Measurements from ENCODE around the gene ABHD11. TPM values are rescaled to one million over a fixed set of nuclear protein-coding genes. Genes with fewer than 3 reads are reported as not detected.

The ABHD11 gene
- total RNA-seq, 1 donor from 2014 or later, result 33.9 TPM

GRCh38 chr7:73773700-73774517 lies 35.3 kb upstream of the ABHD11 start:
- peaks cover 6% of the 10 kb centered on the region for H3K9me3 Mint-ChIP-seq
- H3K27ac Mint-ChIP-seq, result no peak overlapping the region

GRCh38 chr7:73770860-73771670 lies 32.5 kb upstream of the ABHD11 start:
- peaks cover 36% of the 10 kb centered on the region for H3K27me3 Mint-ChIP-seq (ENCODE audit: low read depth)
- TF ChIP-seq CTCF (IDR thresholded peaks at IDR 0.05; ENCODE audit: unreplicated experiment), result no peak
- H3K9me3 Mint-ChIP-seq, result peaks cover 6% of the 10 kb centered on the region
- peak overlapping the region; percentile 71 for H3K4me3 Mint-ChIP-seq
- no peaks in the 10 kb centered on the region for H3K36me3 Mint-ChIP-seq
- peak overlapping the region; percentile 25 for H3K27ac Mint-ChIP-seq
- DNase-seq (ENCODE audit: low spot score in 2 of 2, unreplicated experiment in 2 of 2), result no peak
- H3K4me1 Mint-ChIP-seq, result peaks cover 6% of the 10 kb centered on the region

More at GRCh38 chr7:73773700-73774517, 35.3 kb upstream of the ABHD11 start:
- no peak for DNase-seq (ENCODE audit: low spot score in 2 of 2, unreplicated experiment in 2 of 2)
- Mint-ChIP-seq H3K36me3 (no peaks in the 10 kb centered on the region), H3K4me1 (peaks cover 6% of the 10 kb centered on the region), H3K27me3 (ENCODE audit: low read depth) (peaks cover 25% of the 10 kb centered on the region), H3K4me3 (no peak overlapping the region)
- TF ChIP-seq CTCF (IDR thresholded peaks at IDR 0.05; ENCODE audit: unreplicated experiment), result no peak

- TF ChIP-seq CTCF (IDR thresholded peaks at IDR 0.05; ENCODE audit: unreplicated experiment), result no peak
- Mint-ChIP-seq H3K4me3 (peak within 1 kb of the TSS; percentile 71), H3K36me3 (no peaks in the 10 kb centered on the region), H3K27ac (peak within 1 kb of the TSS; percentile 25), H3K9me3 (peaks cover 5% of the 10 kb centered on the region), H3K27me3 (ENCODE audit: low read depth) (peaks cover 36% of the 10 kb centered on the region), H3K4me1 (peaks cover 6% of the 10 kb centered on the region)
- DNase-seq (ENCODE audit: low spot score in 2 of 2, unreplicated experiment in 2 of 2), result peak in 1 of 2 experiments; percentile 67
These were observed 31.6 kb upstream of the ABHD11 start, which contains the start of gene CLDN3 for GRCh38 chr7:73770002-73770859. TSS of gene CLDN3 (minus strand) at chr7:73770270. CDS start at chr7:73770049, 221 bp downstream.

- no peak for TF ChIP-seq CTCF (IDR thresholded peaks at IDR 0.05; ENCODE audit: unreplicated experiment)
- peak overlapping the region; percentile 59 for H3K4me3 Mint-ChIP-seq
- no peaks in the 10 kb centered on the region for H3K9me3 Mint-ChIP-seq
- no peak overlapping the region for H3K27ac Mint-ChIP-seq
- H3K27me3 Mint-ChIP-seq (ENCODE audit: low read depth), result peaks cover 36% of the 10 kb centered on the region
- H3K36me3 Mint-ChIP-seq, result no peaks in the 10 kb centered on the region
- no peak for DNase-seq (ENCODE audit: low spot score in 2 of 2, unreplicated experiment in 2 of 2)
- peaks cover 6% of the 10 kb centered on the region for H3K4me1 Mint-ChIP-seq
These were observed 30.9 kb upstream of the ABHD11 start for GRCh38 chr7:73769481-73770001.

All from mesothelial cell of epicardium (in vitro differentiated cells).